ENCODE data around the gene HEXIM2. TPM values are rescaled to one million over a fixed set of nuclear protein-coding genes. Genes with fewer than 3 reads are reported as not detected.

HEXIM2 gene
- total and polyA plus RNA-seq, 2 of the 13 experiments (the other 11 are each of a cell fraction or from before 2014, with no cell fraction given), result 27.1 to 32.4 TPM

- TF ChIP-seq, protein P1, sequence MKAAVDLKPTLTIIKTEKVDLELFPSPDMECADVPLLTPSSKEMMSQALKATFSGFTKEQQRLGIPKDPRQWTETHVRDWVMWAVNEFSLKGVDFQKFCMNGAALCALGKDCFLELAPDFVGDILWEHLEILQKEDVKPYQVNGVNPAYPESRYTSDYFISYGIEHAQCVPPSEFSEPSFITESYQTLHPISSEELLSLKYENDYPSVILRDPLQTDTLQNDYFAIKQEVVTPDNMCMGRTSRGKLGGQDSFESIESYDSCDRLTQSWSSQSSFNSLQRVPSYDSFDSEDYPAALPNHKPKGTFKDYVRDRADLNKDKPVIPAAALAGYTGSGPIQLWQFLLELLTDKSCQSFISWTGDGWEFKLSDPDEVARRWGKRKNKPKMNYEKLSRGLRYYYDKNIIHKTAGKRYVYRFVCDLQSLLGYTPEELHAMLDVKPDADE (CRISPR knock-in tag; IDR thresholded peaks at IDR 0.05), result no peak
- TF ChIP-seq NFIC (IDR thresholded peaks at IDR 0.05; ENCODE audit: low read length), result peak; percentile 88
- no peak; the same call in none of the 2 replicates for TF ChIP-seq NFKB2 (CRISPR knock-in tag; IDR thresholded peaks at IDR 0.05; ENCODE audit: borderline replicate concordance)
- no peak for TF ChIP-seq ZNF777 (CRISPR knock-in tag; IDR thresholded peaks at IDR 0.05)
- TF ChIP-seq, protein P2, sequence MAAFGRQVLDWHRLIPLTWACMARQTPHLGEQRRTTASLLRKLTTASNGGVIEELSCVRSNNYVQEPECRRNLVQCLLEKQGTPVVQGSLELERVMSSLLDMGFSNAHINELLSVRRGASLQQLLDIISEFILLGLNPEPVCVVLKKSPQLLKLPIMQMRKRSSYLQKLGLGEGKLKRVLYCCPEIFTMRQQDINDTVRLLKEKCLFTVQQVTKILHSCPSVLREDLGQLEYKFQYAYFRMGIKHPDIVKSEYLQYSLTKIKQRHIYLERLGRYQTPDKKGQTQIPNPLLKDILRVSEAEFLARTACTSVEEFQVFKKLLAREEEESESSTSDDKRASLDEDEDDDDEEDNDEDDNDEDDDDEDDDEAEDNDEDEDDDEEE (CRISPR knock-in tag; IDR thresholded peaks at IDR 0.05), result no peak; the same call in 1 of the 2 replicates
- TF ChIP-seq TCF7 (IDR thresholded peaks at IDR 0.05; ENCODE audit: low read depth), result peak; percentile 45; the same call in 1 of the 2 replicates
- no peak for TF ChIP-seq FLYWCH1 (CRISPR knock-in tag; IDR thresholded peaks at IDR 0.05)
- TF ChIP-seq ZNF17 (CRISPR knock-in tag; IDR thresholded peaks at IDR 0.05), result no peak
- TF ChIP-seq CENPX (CRISPR knock-in tag; IDR thresholded peaks at IDR 0.05), result no peak
- peak; percentile 72 for TF ChIP-seq ATF7 (IDR thresholded peaks at IDR 0.05)
- TF ChIP-seq ATF7 (CRISPR knock-in tag; IDR thresholded peaks at IDR 0.05), result no peak
- TF ChIP-seq ZNF558 (CRISPR knock-in tag; IDR thresholded peaks at IDR 0.05; ENCODE audit: borderline replicate concordance), result peak; percentile 81; the same call in 1 of the 2 replicates
- peak in 1 of 2 experiments; percentile 44; a peak in 2 of 4 replicates for TF ChIP-seq EP300 (IDR thresholded peaks at IDR 0.05; ENCODE audit: low read depth in 2 of 2, low read length in 2 of 2)
- no peak for TF ChIP-seq EP300 (CRISPR knock-in tag; IDR thresholded peaks at IDR 0.05; ENCODE audit: borderline replicate concordance)
- TF ChIP-seq ZNF446 (CRISPR knock-in tag; IDR thresholded peaks at IDR 0.05), result peak; percentile 92
- TF ChIP-seq ZNF83 (CRISPR knock-in tag; IDR thresholded peaks at IDR 0.05; ENCODE audit: borderline replicate concordance), result 0 out of 2 replicates have a peak, but pooled peaks have one; percentile 16
- no peak for TF ChIP-seq RBM39 (IDR thresholded peaks at IDR 0.05; ENCODE audit: low read depth, low read length, poor library complexity, severe bottlenecking)
- TF ChIP-seq ZC3H4 (CRISPR knock-in tag; IDR thresholded peaks at IDR 0.05; ENCODE audit: borderline replicate concordance), result no peak
- TF ChIP-seq, protein P3, sequence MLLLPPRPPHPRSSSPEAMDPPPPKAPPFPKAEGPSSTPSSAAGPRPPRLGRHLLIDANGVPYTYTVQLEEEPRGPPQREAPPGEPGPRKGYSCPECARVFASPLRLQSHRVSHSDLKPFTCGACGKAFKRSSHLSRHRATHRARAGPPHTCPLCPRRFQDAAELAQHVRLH (CRISPR knock-in tag; IDR thresholded peaks at IDR 0.05; ENCODE audit: borderline replicate concordance, low read depth), result 0 out of 2 replicates have a peak, but pooled peaks have one; percentile 40
- TF ChIP-seq ZNF749 (CRISPR knock-in tag; IDR thresholded peaks at IDR 0.05; ENCODE audit: borderline replicate concordance), result peak; percentile 72; the same call in 1 of the 2 replicates
- TF ChIP-seq ZNF432 (CRISPR knock-in tag; IDR thresholded peaks at IDR 0.05; ENCODE audit: borderline replicate concordance), result no peak
- TF ChIP-seq, protein P4, sequence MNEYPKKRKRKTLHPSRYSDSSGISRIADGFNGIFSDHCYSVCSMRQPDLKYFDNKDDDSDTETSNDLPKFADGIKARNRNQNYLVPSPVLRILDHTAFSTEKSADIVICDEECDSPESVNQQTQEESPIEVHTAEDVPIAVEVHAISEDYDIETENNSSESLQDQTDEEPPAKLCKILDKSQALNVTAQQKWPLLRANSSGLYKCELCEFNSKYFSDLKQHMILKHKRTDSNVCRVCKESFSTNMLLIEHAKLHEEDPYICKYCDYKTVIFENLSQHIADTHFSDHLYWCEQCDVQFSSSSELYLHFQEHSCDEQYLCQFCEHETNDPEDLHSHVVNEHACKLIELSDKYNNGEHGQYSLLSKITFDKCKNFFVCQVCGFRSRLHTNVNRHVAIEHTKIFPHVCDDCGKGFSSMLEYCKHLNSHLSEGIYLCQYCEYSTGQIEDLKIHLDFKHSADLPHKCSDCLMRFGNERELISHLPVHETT (CRISPR knock-in tag; conservative IDR thresholded peaks at IDR 0.05), result no peak
- peak; percentile 48; the same call in 1 of the 2 replicates for TF ChIP-seq NR2C2 (CRISPR knock-in tag; IDR thresholded peaks at IDR 0.05; ENCODE audit: borderline replicate concordance)
- no peak for TF ChIP-seq ZNF512B (CRISPR knock-in tag; IDR thresholded peaks at IDR 0.05; ENCODE audit: borderline replicate concordance)
Observed at GRCh38 chr17:45147581-45148182, 14.0 kb upstream of the HEXIM2 start (continued).
